Endothelial cell of umbilical vein (primary cell): ENCODE data around the gene TMEM183A. TPM values are rescaled to one million over a fixed set of nuclear protein-coding genes. Genes with fewer than 3 reads are reported as not detected.

ENCODE experiments used
- BruUV-seq: library from RNA; stranded (reverse); fragments of 400-500 nt; replicated peaks from 2 replicates; lab custom pipeline; 2021; lab: Mats Ljungman, UMichigan
- CTCF ChIA-PET: fragments of 300-600, 350-600 bp; sonication (Branson Sonifier 250); formaldehyde crosslinking; loops from one replicate; lab custom pipeline; 2021; ENCODE audit warnings: antibody characterized with exemption, inconsistent platforms; lab: Charles Lee
- POLR2A ChIA-PET: fragments of 300-600, 350-600 bp; sonication (Branson Sonifier 250); formaldehyde crosslinking; loops from one replicate; lab custom pipeline; 2021; ENCODE audit warnings: antibody characterized with exemption, inconsistent platforms; lab: Charles Lee
- DNase-seq: peaks from one replicate; pipeline ENCODE4 v3.0.0-alpha.2; 2011; ENCODE audit warnings: low read depth, low spot score
- FAIRE-seq: peaks from 2 replicates; lab custom pipeline; 2011; peaks lifted over from hg19 to GRCh38; lab: Jason Lieb, UNC
- H2AFZ ChIP-seq: 2 replicates; pipeline ENCODE4 v1.6.0; 2012; ENCODE audit warnings: low read depth, low read length, control low read depth, inconsistent platforms
- H3K27ac ChIP-seq: 2 replicates; pipeline ENCODE4 v1.5.1; 2011; ENCODE audit warnings: low read depth, mild to moderate bottlenecking, control low read depth, low read length, moderate library complexity; ENCODE audit not compliant: insufficient read depth
- H3K27me3 ChIP-seq, 2 experiments: 2 replicates each; pipeline versions ENCODE4 v1.6.0 to v1.6.1; 2011; ENCODE audit warnings: low read length in 2 of 2, mixed read lengths in 1 of 2; ENCODE audit not compliant: control insufficient read depth in 2 of 2, insufficient read depth in 2 of 2
- H3K36me3 ChIP-seq, 2 experiments: 2 replicates in 1 of 2; 3 replicates in 1 of 2; pipeline ENCODE4 v1.5.1; 2011; ENCODE audit warnings: low read length in 2 of 2, mild to moderate bottlenecking in 1 of 2, moderate library complexity in 1 of 2; ENCODE audit not compliant: control insufficient read depth in 2 of 2, insufficient read depth in 2 of 2; ENCODE audit errors: extremely low read depth in 1 of 2
- H3K4me1 ChIP-seq: 3 replicates; pipeline ENCODE4 v1.5.1; 2011; ENCODE audit warnings: mild to moderate bottlenecking, low read length; ENCODE audit not compliant: control insufficient read depth, insufficient read depth; ENCODE audit errors: extremely low read depth
- H3K4me2 ChIP-seq: 2 replicates; pipeline ENCODE4 v1.6.1; 2011; ENCODE audit warnings: low read length, control low read depth, mixed read lengths; ENCODE audit not compliant: insufficient read depth
- H3K4me3 ChIP-seq, 3 experiments: fragments of 200-600 bp in 1 of 3; sonication (generic), shearing (Covaris generic) in 1 of 3; replicated peaks in 1 of 3; 2 replicates each; pipeline ENCODE4 v1.5.1; 2011 to 2016; ENCODE audit warnings: control low read depth in 3 of 3, low read length in 3 of 3, mild to moderate bottlenecking in 2 of 3, inconsistent platforms in 1 of 3, low read depth in 1 of 3, moderate library complexity in 1 of 3; ENCODE audit not compliant: insufficient read depth in 1 of 3
- H3K79me2 ChIP-seq: 2 replicates; pipeline ENCODE4 v1.6.0; 2012; ENCODE audit warnings: low read length, inconsistent platforms; ENCODE audit not compliant: control insufficient read depth, insufficient read depth
- H3K9ac ChIP-seq: replicated peaks from 2 replicates; pipeline ENCODE3; 2011; ENCODE audit warnings: low read length, control low read depth; ENCODE audit not compliant: insufficient read depth; ENCODE audit errors: extremely low read depth
- H3K9me1 ChIP-seq: replicated peaks from 3 replicates; pipeline ENCODE4 v1.6.0; 2011; ENCODE audit warnings: mild to moderate bottlenecking, low read length; ENCODE audit not compliant: control insufficient read depth, insufficient read depth; ENCODE audit errors: extremely low read depth
- H3K9me3 ChIP-seq: replicated peaks from 2 replicates; pipeline ENCODE4 v1.5.1; 2012; ENCODE audit warnings: low read length, inconsistent platforms; ENCODE audit not compliant: control insufficient read depth, insufficient read depth
- H4K20me1 ChIP-seq: replicated peaks from 2 replicates; pipeline ENCODE3; 2011; ENCODE audit warnings: mild to moderate bottlenecking, low read length; ENCODE audit not compliant: control insufficient read depth, insufficient read depth; ENCODE audit errors: extremely low read depth
- CTCF ChIP-seq, 2 donors: IDR thresholded peaks; 1 replicate in 1 of 2; 2 replicates in 1 of 2; pipeline ENCODE4 v1.5.1; 2011; ENCODE audit warnings: low read length in 2 of 2, mild to moderate bottlenecking in 2 of 2, moderate library complexity in 2 of 2, control low read depth in 1 of 2, inconsistent platforms in 1 of 2, low read depth in 1 of 2; ENCODE audit not compliant: insufficient read depth in 1 of 2; ENCODE audit errors: extremely low read depth in 1 of 2
- EZH2 ChIP-seq: IDR thresholded peaks from 2 replicates; pipeline ENCODE4 v1.6.1; 2012; ENCODE audit warnings: borderline replicate concordance, low read depth, mild to moderate bottlenecking, moderate library complexity, low read length, inconsistent platforms; ENCODE audit not compliant: severe bottlenecking
- FOS ChIP-seq: IDR thresholded peaks from 2 replicates; pipeline ENCODE4 v1.6.1; 2011; ENCODE audit warnings: mild to moderate bottlenecking, low read length, moderate library complexity, borderline replicate concordance; ENCODE audit not compliant: insufficient read depth
- GATA2 ChIP-seq: IDR thresholded peaks from 2 replicates; pipeline ENCODE4 v1.7.0; 2011; ENCODE audit warnings: low read depth, mild to moderate bottlenecking, moderate library complexity, mixed read lengths, low read length; ENCODE audit not compliant: insufficient read length, insufficient read depth
- JUN ChIP-seq: IDR thresholded peaks from 2 replicates; pipeline ENCODE4 v1.6.1; 2011; ENCODE audit warnings: borderline replicate concordance, low read depth; ENCODE audit not compliant: insufficient read length, insufficient read depth
- MAX ChIP-seq: IDR thresholded peaks from 2 replicates; pipeline ENCODE4 v1.6.1; 2011; ENCODE audit not compliant: insufficient read depth, insufficient read length
- MYC ChIP-seq: IDR thresholded peaks from one replicate; pipeline ENCODE4 v1.6.1; 2011; ENCODE audit warnings: mild to moderate bottlenecking, low read depth, low read length
- POLR2A ChIP-seq: IDR thresholded peaks from 2 replicates; pipeline ENCODE4 v1.6.1; 2012; ENCODE audit warnings: low read depth, mild to moderate bottlenecking, control low read depth, low read length
- POLR2AphosphoS5 ChIP-seq: IDR thresholded peaks from 2 replicates; pipeline ENCODE4 v1.6.1; 2012; ENCODE audit warnings: low read depth, mild to moderate bottlenecking, control low read depth, low read length, moderate library complexity; ENCODE audit not compliant: insufficient read depth
- dilution Hi-C: fragments of 300-500 bp; cut with MboI; formaldehyde crosslinking; loops from one replicate; pipeline ENCODE4 v1.15.0; 2019; ENCODE audit warnings: low sequenced_read_pairs; ENCODE audit not compliant: extremely low pct_ligation_motif_present
- intact Hi-C: fragments of 100-400 bp; cut with micrococcal nuclease; formaldehyde crosslinking; loops from one replicate; pipeline ENCODE4 v1.10.0; 2022
- polyA plus RNA-seq, 4 experiments: library from polyadenylated mRNA; depleted of rRNA in 3 of 4; stranded (reverse) in 3 of 4; unstranded in 1 of 4; fragments of >200 nt; gene quantifications; 2 replicates each; pipeline versions ENCODE4 v1.2.1 to v1.2.3, GENCODE V29; 2011 to 2012; ENCODE audit warnings: missing spikeins in 1 of 4
- total RNA-seq: library from RNA; stranded (reverse); gene quantifications from 2 replicates; pipeline ENCODE4 v1.2.3, GENCODE V29; 2021

TMEM183A gene
- total and polyA plus RNA-seq, 2 donors (not counting 3 experiments of a cell fraction or from before 2014, with no cell fraction given) = 59.4 to 110 TPM

GRCh38 chr1:203058676-203058935 lies 51.4 kb downstream of the TMEM183A start:
- H4K20me1 ChIP-seq = no peaks in the 10 kb centered on the region
- DNase-seq (no peak), FAIRE-seq (no peak)
- no peak overlapping the region for H3K9ac ChIP-seq
- no peak overlapping the region for H3K4me2 ChIP-seq
- no peak overlapping the region for H3K4me3 ChIP-seq
- POLR2A ChIA-PET = no interaction called here
- BruUV-seq = no TSS peak
- CTCF ChIA-PET = interaction anchor here (1.1 to 2.1 kb wide), 2 partner anchors 19 to 26 kb away, joined by 3 to 4 read pairs; no protein-coding TSS in a partner anchor
- H3K36me3 ChIP-seq = no peaks in the 10 kb centered on the region
- H3K79me2 ChIP-seq = no peaks in the 10 kb centered on the region
- dilution Hi-C loops (no loop called here), intact Hi-C loops (no loop called here)
- H2AFZ ChIP-seq = no peak overlapping the region
- no peaks in the 10 kb centered on the region for H3K4me1 ChIP-seq
- TF ChIP-seq CTCF (IDR thresholded peaks at IDR 0.05; ENCODE audit: extremely low read depth in 1 of 2, insufficient read depth in 1 of 2, low read depth in 1 of 2, low read length in 2 of 2) (no peak), GATA2 (no peak), MAX (no peak), FOS (no peak), JUN (no peak), POLR2A (no peak), MYC (no peak), POLR2AphosphoS5 (no peak), EZH2 (no peak)
- no peaks in the 10 kb centered on the region for H3K9me1 ChIP-seq
- H3K9me3 ChIP-seq = no peaks in the 10 kb centered on the region
- peaks cover 0 to 5% of the 10 kb centered on the region in 2 experiments for H3K27me3 ChIP-seq
- H3K27ac ChIP-seq = no peak overlapping the region
